ENCODE results near the gene PPP1R1C. TPM values are rescaled to one million over a fixed set of nuclear protein-coding genes. Genes with fewer than 3 reads are reported as not detected.

The PPP1R1C gene
- total RNA-seq, 2 donors from 2014 or later, result 5.9 to 9.1 TPM

DNA sequence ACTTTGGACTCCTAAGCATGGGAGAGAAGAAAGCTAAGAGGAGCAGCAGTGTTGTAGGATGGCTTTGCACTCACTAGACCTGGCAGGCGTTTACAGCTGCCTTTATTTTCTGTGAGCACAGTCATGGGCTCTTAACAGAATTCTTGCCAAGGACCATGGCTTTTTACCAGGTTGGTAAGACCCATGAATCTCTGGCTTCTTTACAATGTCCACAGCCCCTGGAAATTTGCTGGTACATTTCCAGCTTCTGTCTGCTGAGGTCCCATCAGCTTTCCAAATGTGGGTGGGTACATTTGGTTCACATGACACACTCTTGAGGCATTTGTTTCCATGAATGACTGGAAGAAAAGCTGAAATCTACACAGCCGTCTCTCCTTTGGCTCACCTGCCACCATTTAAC, 162.7 kb downstream of the PPP1R1C start:
- Histone ChIP-seq H3K27ac (no peak overlapping the region), H3K9me3 (no peaks in the 10 kb centered on the region), H3K4me3 (no peak overlapping the region), H3K36me3 (no peaks in the 10 kb centered on the region), H3K27me3 (replicated peaks; ENCODE audit: insufficient read depth) (no peaks in the 10 kb centered on the region), H3K4me1 (replicated peaks) (no peaks in the 10 kb centered on the region)
- 30% methylated on average over 2 of the region's 2 CpGs for WGBS
- intact Hi-C loops (cut with DNase I), result no loop called here
- DNase-seq (ENCODE audit: low spot score), result no peak
- TF ChIP-seq, protein P1, sequence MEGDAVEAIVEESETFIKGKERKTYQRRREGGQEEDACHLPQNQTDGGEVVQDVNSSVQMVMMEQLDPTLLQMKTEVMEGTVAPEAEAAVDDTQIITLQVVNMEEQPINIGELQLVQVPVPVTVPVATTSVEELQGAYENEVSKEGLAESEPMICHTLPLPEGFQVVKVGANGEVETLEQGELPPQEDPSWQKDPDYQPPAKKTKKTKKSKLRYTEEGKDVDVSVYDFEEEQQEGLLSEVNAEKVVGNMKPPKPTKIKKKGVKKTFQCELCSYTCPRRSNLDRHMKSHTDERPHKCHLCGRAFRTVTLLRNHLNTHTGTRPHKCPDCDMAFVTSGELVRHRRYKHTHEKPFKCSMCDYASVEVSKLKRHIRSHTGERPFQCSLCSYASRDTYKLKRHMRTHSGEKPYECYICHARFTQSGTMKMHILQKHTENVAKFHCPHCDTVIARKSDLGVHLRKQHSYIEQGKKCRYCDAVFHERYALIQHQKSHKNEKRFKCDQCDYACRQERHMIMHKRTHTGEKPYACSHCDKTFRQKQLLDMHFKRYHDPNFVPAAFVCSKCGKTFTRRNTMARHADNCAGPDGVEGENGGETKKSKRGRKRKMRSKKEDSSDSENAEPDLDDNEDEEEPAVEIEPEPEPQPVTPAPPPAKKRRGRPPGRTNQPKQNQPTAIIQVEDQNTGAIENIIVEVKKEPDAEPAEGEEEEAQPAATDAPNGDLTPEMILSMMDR (IDR thresholded peaks at IDR 0.05), result no peak
- TF ChIP-seq POLR2AphosphoS5 (IDR thresholded peaks at IDR 0.05) (no peak), POLR2A (IDR thresholded peaks at IDR 0.05) (no peak)

DNA sequence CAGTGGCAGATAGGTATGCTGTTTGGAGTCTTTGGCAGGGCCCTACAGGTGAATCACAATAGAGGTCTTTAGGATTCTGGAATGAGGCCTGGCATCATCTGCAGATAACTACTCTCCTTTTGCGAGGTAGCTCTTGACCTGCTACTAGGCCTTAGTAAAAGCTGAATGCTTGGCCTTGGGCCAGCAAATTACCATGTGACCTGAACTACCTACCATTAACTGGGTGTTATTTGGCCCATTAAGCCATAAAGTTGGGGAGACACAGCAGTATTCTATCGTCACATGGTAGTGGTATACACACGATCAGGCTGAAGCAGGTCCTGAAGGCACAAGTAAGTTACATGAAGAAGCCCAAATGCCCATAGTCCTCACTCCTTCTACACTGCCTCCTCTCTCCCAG, 178.2 kb downstream of the PPP1R1C start:
- no peaks in the 10 kb centered on the region for H3K9me3 ChIP-seq
- H3K4me3 ChIP-seq, result no peak overlapping the region
- intact Hi-C loops (cut with DNase I), result no loop called here
- H3K4me1 ChIP-seq (replicated peaks), result no peaks in the 10 kb centered on the region
- H3K36me3 ChIP-seq, result no peaks in the 10 kb centered on the region
- 80% methylated on average over 3 of the region's 3 CpGs for WGBS
- no peak for DNase-seq (ENCODE audit: low spot score)
- TF ChIP-seq, protein P1 (IDR thresholded peaks at IDR 0.05), result no peak
- no peaks in the 10 kb centered on the region for H3K27me3 ChIP-seq (replicated peaks; ENCODE audit: insufficient read depth)
- H3K27ac ChIP-seq, result no peak overlapping the region

DNA sequence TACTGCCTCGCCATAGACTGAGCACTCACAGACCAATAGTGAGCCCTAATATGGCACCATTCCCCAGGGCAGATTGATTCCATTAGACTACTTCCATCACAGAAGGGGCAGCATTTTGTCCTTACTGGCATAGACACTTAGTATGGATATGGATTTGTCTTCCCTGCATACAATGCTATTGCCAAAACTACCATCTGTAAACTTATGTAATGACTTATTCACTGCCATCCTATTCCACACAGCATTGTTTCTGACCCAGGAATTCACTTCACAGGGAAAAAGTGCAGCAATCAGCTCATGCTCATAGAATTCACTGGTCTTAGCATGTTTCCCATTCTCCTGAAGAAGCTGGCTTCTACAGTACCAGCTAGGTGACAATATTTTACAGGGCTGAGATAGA, 179.0 kb downstream of the PPP1R1C start:
- no peaks in the 10 kb centered on the region for H3K27me3 ChIP-seq (replicated peaks; ENCODE audit: insufficient read depth)
- TF ChIP-seq, protein P1 (IDR thresholded peaks at IDR 0.05), result no peak
- no peak for TF ChIP-seq POLR2A (IDR thresholded peaks at IDR 0.05)
- TF ChIP-seq POLR2AphosphoS5 (IDR thresholded peaks at IDR 0.05), result no peak
- H3K4me1 ChIP-seq (replicated peaks), result no peaks in the 10 kb centered on the region
- no peak overlapping the region for H3K27ac ChIP-seq
- no peak overlapping the region for H3K4me3 ChIP-seq
- DNase-seq (ENCODE audit: low spot score), result no peak
- WGBS, result 94% methylated on average over 1 of the region's 1 CpG
- no peaks in the 10 kb centered on the region for H3K9me3 ChIP-seq
- intact Hi-C loops (cut with DNase I), result no loop called here
- H3K36me3 ChIP-seq, result no peaks in the 10 kb centered on the region

DNA sequence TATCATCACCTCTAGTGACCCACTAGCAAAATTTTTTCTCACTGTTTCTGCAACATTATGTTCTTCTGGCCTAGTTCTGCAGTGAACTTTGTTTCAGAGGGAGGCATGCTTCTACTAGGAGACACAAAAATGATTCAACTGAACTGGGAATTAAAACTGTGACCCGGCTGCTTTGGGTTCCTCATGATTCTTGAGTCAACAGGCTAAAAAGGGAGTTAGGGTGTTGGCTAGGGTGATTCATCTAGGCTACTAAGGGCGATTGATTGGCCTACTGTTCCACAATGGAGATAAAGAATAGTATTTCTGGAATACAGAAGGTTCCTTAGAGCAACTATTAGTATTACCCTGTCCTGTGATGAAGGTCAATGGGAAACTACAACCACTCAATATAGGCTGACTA, 179.5 kb downstream of the PPP1R1C start:
- no peak overlapping the region for H3K27ac ChIP-seq
- 88% methylated on average over 2 of the region's 2 CpGs for WGBS
- no peak for DNase-seq (ENCODE audit: low spot score)
- TF ChIP-seq, protein P1 (IDR thresholded peaks at IDR 0.05), result no peak
- TF ChIP-seq POLR2AphosphoS5 (IDR thresholded peaks at IDR 0.05) (no peak), POLR2A (IDR thresholded peaks at IDR 0.05) (no peak)
- no peak overlapping the region for H3K4me3 ChIP-seq
- no peaks in the 10 kb centered on the region for H3K4me1 ChIP-seq (replicated peaks)
- H3K36me3 ChIP-seq, result no peaks in the 10 kb centered on the region
- H3K9me3 ChIP-seq, result no peaks in the 10 kb centered on the region
- no peaks in the 10 kb centered on the region for H3K27me3 ChIP-seq (replicated peaks; ENCODE audit: insufficient read depth)
- intact Hi-C loops (cut with DNase I), result no loop called here

DNA sequence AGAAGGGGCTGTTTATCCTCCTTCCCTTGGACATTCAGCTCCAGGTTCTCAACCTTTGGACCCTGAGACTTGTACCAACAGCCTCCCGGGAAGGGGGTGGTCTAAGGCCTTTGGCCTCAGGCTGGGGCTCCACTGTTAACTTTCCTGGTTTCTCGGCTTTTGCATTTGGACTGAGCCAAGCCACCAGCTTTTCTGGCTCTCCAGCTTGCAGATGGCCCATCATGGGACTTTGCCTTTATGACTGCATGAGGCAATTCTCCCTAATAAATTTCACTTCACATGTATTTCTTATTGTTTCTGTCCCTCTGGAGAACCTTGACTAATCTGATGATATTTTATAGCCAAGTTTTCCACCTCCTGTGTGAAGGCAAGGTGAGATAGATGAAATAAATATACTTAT, 180.8 kb downstream of the PPP1R1C start:
- no peaks in the 10 kb centered on the region for H3K9me3 ChIP-seq
- DNase-seq (ENCODE audit: low spot score), result no peak
- 77% methylated on average over 2 of the region's 2 CpGs for WGBS

More for the DNA sequence above, 180.8 kb downstream of the PPP1R1C start:
- H3K4me3 ChIP-seq, result no peak overlapping the region
- intact Hi-C loops (cut with DNase I), result no loop called here
- no peaks in the 10 kb centered on the region for H3K4me1 ChIP-seq (replicated peaks)
- no peak overlapping the region for H3K27ac ChIP-seq
- no peaks in the 10 kb centered on the region for H3K27me3 ChIP-seq (replicated peaks; ENCODE audit: insufficient read depth)
- TF ChIP-seq POLR2A (IDR thresholded peaks at IDR 0.05) (no peak), POLR2AphosphoS5 (IDR thresholded peaks at IDR 0.05) (no peak)
- TF ChIP-seq, protein P1 (IDR thresholded peaks at IDR 0.05), result no peak
- no peaks in the 10 kb centered on the region for H3K36me3 ChIP-seq

All from prostate gland (tissue), 2 donors.